OCI-LY7 (cell line): ENCODE data around the gene NHERF2.

Experiments used
- EZH2phosphoT487 ChIP-seq: fragments of 200-600 bp; sonication (generic); IDR thresholded peaks from 2 replicates; pipeline ENCODE4 v1.6.1; 2018; ENCODE audit warnings: low read depth, borderline replicate concordance, mild to moderate bottlenecking, mixed run types, antibody characterized with exemption, low read length, moderate library complexity, mixed read lengths
- TF ChIP-seq, protein P1 (sequence below): fragments of 200-600 bp; sonication (generic); conservative IDR thresholded peaks from 2 replicates; pipeline ENCODE4 v1.5.1; 2014; ENCODE audit warnings: mild to moderate bottlenecking, antibody characterized with exemption, low read length, moderate library complexity, mixed read lengths

DNA sequence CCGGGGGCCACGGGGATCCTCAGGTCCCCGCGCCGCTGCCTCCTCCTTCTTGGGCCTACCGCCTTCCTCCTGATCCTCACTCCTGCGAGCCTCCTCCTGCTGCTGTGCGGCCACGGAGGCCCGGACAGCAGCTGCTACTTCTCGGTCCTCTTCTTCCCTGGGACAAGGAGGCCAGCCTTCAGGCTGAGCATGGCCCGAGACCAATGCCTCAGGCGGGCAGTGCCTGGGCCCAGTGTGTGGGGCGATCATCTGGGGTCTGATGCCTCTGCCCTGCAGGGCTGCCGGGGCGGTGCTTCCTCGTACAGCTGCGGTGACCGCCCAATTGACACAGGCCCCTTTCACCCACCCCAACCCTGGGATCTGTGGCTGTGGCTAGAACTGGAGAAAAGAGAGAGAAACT lies 25.7 kb upstream of the NHERF2 start:
- TF ChIP-seq, protein P1, sequence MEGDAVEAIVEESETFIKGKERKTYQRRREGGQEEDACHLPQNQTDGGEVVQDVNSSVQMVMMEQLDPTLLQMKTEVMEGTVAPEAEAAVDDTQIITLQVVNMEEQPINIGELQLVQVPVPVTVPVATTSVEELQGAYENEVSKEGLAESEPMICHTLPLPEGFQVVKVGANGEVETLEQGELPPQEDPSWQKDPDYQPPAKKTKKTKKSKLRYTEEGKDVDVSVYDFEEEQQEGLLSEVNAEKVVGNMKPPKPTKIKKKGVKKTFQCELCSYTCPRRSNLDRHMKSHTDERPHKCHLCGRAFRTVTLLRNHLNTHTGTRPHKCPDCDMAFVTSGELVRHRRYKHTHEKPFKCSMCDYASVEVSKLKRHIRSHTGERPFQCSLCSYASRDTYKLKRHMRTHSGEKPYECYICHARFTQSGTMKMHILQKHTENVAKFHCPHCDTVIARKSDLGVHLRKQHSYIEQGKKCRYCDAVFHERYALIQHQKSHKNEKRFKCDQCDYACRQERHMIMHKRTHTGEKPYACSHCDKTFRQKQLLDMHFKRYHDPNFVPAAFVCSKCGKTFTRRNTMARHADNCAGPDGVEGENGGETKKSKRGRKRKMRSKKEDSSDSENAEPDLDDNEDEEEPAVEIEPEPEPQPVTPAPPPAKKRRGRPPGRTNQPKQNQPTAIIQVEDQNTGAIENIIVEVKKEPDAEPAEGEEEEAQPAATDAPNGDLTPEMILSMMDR = no peak
- TF ChIP-seq EZH2phosphoT487 = no peak
